ENCODE data around the gene DLL3. TPM values are rescaled to one million over a fixed set of nuclear protein-coding genes. Genes with fewer than 3 reads are reported as not detected.

Gene DLL3
- total and polyA plus RNA-seq, 9 of the 15 experiments (the other 6 are each of a cell fraction or from before 2014, with no cell fraction given) = 0.80 to 6.3 (median 1.2) TPM

- TF ChIP-seq BACH1 (tag; IDR thresholded peaks at IDR 0.05) (no peak), CTCF (IDR thresholded peaks at IDR 0.05 in 2 of 3, conservative IDR thresholded peaks at IDR 0.05 in 1 of 3; ENCODE audit: insufficient read depth in 2 of 3, low read depth in 1 of 3, low read length in 3 of 3) (peak; percentile 69 to 94 (median 82)), MAX (CRISPR knock-in tag; IDR thresholded peaks at IDR 0.05) (peak; percentile 99), NBN (IDR thresholded peaks at IDR 0.05; ENCODE audit: low read depth) (no peak), U2AF2 (optimal IDR thresholded peaks at IDR 0.05; ENCODE audit: low read depth, low read length) (no peak), ZNF143 (CRISPR knock-in tag; IDR thresholded peaks at IDR 0.05) (0 out of 2 replicates have a peak, but pooled peaks have one; percentile 15), PHF8 (IDR thresholded peaks at IDR 0.05; ENCODE audit: borderline replicate concordance, low read length) (peak; percentile 37; the same call in 1 of the 2 replicates), TAF9B (IDR thresholded peaks at IDR 0.05; ENCODE audit: partially characterized antibody) (no peak), ZNF717 (CRISPR knock-in tag; IDR thresholded peaks at IDR 0.05) (no peak), CEBPB (tag; IDR thresholded peaks at IDR 0.05) (no peak), CTBP1 (IDR thresholded peaks at IDR 0.05; ENCODE audit: borderline replicate concordance) (peak; percentile 98), TSHZ1 (CRISPR knock-in tag; IDR thresholded peaks at IDR 0.05) (no peak), SMAD1 (IDR thresholded peaks at IDR 0.05; ENCODE audit: low read depth, low read length, partially characterized antibody) (no peak), SRF (CRISPR knock-in tag; IDR thresholded peaks at IDR 0.05) (peak in 1 of 2 experiments; percentile 75; a peak in 1 of 4 replicates), ZNF232 (CRISPR knock-in tag; IDR thresholded peaks at IDR 0.05) (peak; percentile 97), FOXP1 (CRISPR knock-in tag; IDR thresholded peaks at IDR 0.05) (peak; percentile 100), STAT5A (IDR thresholded peaks at IDR 0.05; ENCODE audit: borderline replicate concordance, low read length) (no peak), NFYB (IDR thresholded peaks at IDR 0.05; ENCODE audit: extremely low read depth, insufficient read length) (no peak), ZSCAN29 (IDR thresholded peaks at IDR 0.05) (no peak), FOXJ2 (tag; IDR thresholded peaks at IDR 0.05) (no peak), LEF1 (IDR thresholded peaks at IDR 0.05) (no peak), NUFIP1 (IDR thresholded peaks at IDR 0.05; ENCODE audit: partially characterized antibody) (no peak), GATA2 (CRISPR knock-in tag; IDR thresholded peaks at IDR 0.05) (peak; percentile 45; the same call in 1 of the 2 replicates), GTF2A2 (tag; IDR thresholded peaks at IDR 0.05) (no peak), NFATC3 (IDR thresholded peaks at IDR 0.05) (no peak)
Observed at GRCh38 chr19:39502640-39503417, 4.1 kb downstream of the DLL3 start (continued).

All from K562 (cell line).